PC-9 (cell line): ENCODE measurements around the gene RRM2.

Experiments
- CTCF ChIP-seq: fragments of 200-600 bp; sonication (generic); conservative IDR thresholded peaks from 2 replicates; pipeline ENCODE4 v1.6.1; 2017; ENCODE audit warnings: mixed run types, antibody characterized with exemption, mild to moderate bottlenecking, moderate library complexity
- EZH2 ChIP-seq: fragments of 200-600 bp; sonication (generic); IDR thresholded peaks from 2 replicates; pipeline ENCODE4 v1.8.0; 2017; ENCODE audit warnings: antibody characterized with exemption, low read depth

GRCh38 chr2:10175441-10175840 lies 52.9 kb downstream of the RRM2 start:
- no peak for TF ChIP-seq CTCF
- no peak for TF ChIP-seq EZH2
